ENCODE results near the gene ARHGAP45. TPM values are rescaled to one million over a fixed set of nuclear protein-coding genes. Genes with fewer than 3 reads are reported as not detected.

ARHGAP45 gene
- polyA plus RNA-seq, 6 donors from 2014 or later: 181 to 432 (median 210) TPM

GRCh38 chr19:1132552-1133383 lies 65.8 kb downstream of the ARHGAP45 start:
- H3K36me3 Mint-ChIP-seq: no peaks in the 10 kb centered on the region
- H3K9me3 Mint-ChIP-seq: no peaks in the 10 kb centered on the region
- H3K27ac Mint-ChIP-seq: peak overlapping the region in 4 of 6 donors; percentile 56 to 94 (median 90)
- H3K4me3 Mint-ChIP-seq: peak overlapping the region; percentile 76 to 90 (median 86)
- no peaks in the 10 kb centered on the region for H3K27me3 Mint-ChIP-seq
- no peak for DNase-seq
- peak; percentile 4 to 21 for ATAC-seq (ENCODE audit: low read depth in 2 of 2)
- peaks cover 18 to 32% (median 31%) of the 10 kb centered on the region in 3 donors for H3K4me1 Mint-ChIP-seq

- Mint-ChIP-seq H3K4me1 (peaks cover 18 to 31% (median 30%) of the 10 kb centered on the region in 3 donors), H3K27me3 (no peaks in the 10 kb centered on the region), H3K4me3 (peak overlapping the region in 6 of 8 donors; percentile 53 to 86 (median 60)), H3K27ac (peak overlapping the region in 5 of 6 donors; percentile 18 to 87 (median 79)), H3K36me3 (no peaks in the 10 kb centered on the region), H3K9me3 (no peaks in the 10 kb centered on the region)
- ATAC-seq (ENCODE audit: low read depth in 2 of 2) (peak; percentile 19 to 50), DNase-seq (no peak)
Measured at GRCh38 chr19:1133471-1133929, 66.5 kb downstream of the ARHGAP45 start.

GRCh38 chr19:1134431-1134830 lies 67.5 kb downstream of the ARHGAP45 start:
- H3K27me3 Mint-ChIP-seq: no peaks in the 10 kb centered on the region
- H3K27ac Mint-ChIP-seq: no peak overlapping the region
- no peak overlapping the region for H3K4me3 Mint-ChIP-seq
- no peaks in the 10 kb centered on the region for H3K9me3 Mint-ChIP-seq
- ATAC-seq (ENCODE audit: low read depth in 2 of 2) (no peak), DNase-seq (no peak)
- peaks cover 0 to under 1% of the 10 kb centered on the region in 2 donors for H3K36me3 Mint-ChIP-seq
- peaks cover 21 to 31% (median 31%) of the 10 kb centered on the region in 3 donors for H3K4me1 Mint-ChIP-seq

- Mint-ChIP-seq H3K4me3 (peak overlapping the region in 1 of 8 donors; percentile 36), H3K27ac (peak overlapping the region in 2 of 6 donors; percentile 68 to 86), H3K4me1 (peaks cover 24 to 29% (median 25%) of the 10 kb centered on the region in 3 donors), H3K9me3 (peaks cover 0 to 4% (median 0%) of the 10 kb centered on the region in 7 donors), H3K27me3 (no peaks in the 10 kb centered on the region), H3K36me3 (peaks cover 0 to 8% of the 10 kb centered on the region in 2 donors)
- ATAC-seq (ENCODE audit: low read depth in 2 of 2): no peak
- no peak for DNase-seq
Measured at GRCh38 chr19:1135454-1135853, 68.5 kb downstream of the ARHGAP45 start.

GRCh38 chr19:1136201-1136600 lies 69.2 kb downstream of the ARHGAP45 start:
- no peak for ATAC-seq (ENCODE audit: low read depth in 2 of 2)
- no peak for DNase-seq
- peak overlapping the region in 2 of 8 donors; percentile 12 to 23 for H3K4me3 Mint-ChIP-seq
- peaks cover 0 to 4% (median 0%) of the 10 kb centered on the region in 7 donors for H3K9me3 Mint-ChIP-seq
- peaks cover 0 to 8% of the 10 kb centered on the region in 2 donors for H3K36me3 Mint-ChIP-seq
- no peaks in the 10 kb centered on the region for H3K27me3 Mint-ChIP-seq
- H3K27ac Mint-ChIP-seq: peak overlapping the region in 3 of 6 donors; percentile 81 to 94 (median 82)
- H3K4me1 Mint-ChIP-seq: peaks cover 18 to 22% (median 22%) of the 10 kb centered on the region in 3 donors

Other genes starting within 250 kb of the ARHGAP45 start
- gene PLPPR3, start 245.2 kb upstream of the ARHGAP45 start, polyA plus RNA-seq (ENCODE audit: low read depth in 6 of 6): not detected
- not detected for gene AZU1, start 239.3 kb upstream of the ARHGAP45 start, polyA plus RNA-seq (ENCODE audit: low read depth in 6 of 6)
- not detected for gene PRTN3, start 226.2 kb upstream of the ARHGAP45 start, polyA plus RNA-seq (ENCODE audit: low read depth in 6 of 6)
- not detected for gene ELANE, start 214.9 kb upstream of the ARHGAP45 start, polyA plus RNA-seq (ENCODE audit: low read depth in 6 of 6)
- 1 to 10 TPM in 5 of 6 donors, not detected in 1; 1.2 to 3.2 (median 1.8) TPM for gene CFD, start 207.5 kb upstream of the ARHGAP45 start, polyA plus RNA-seq (ENCODE audit: low read depth in 6 of 6)
- gene MED16, start 174.0 kb upstream of the ARHGAP45 start, polyA plus RNA-seq (ENCODE audit: low read depth in 6 of 6): 10 to 100 TPM; 34.0 to 89.4 (median 51.1) TPM
- not detected for gene RNU6-9, start 173.7 kb upstream of the ARHGAP45 start, polyA plus RNA-seq (ENCODE audit: low read depth in 6 of 6)
- gene R3HDM4, start 153.9 kb upstream of the ARHGAP45 start, polyA plus RNA-seq (ENCODE audit: low read depth in 6 of 6): 100 to 1,000 TPM; 162 to 209 (median 175) TPM
- under 1 TPM in 4 of 6 donors, not detected in 2; 0.17 to 0.42 (median 0.33) TPM for gene KISS1R, start 149.8 kb upstream of the ARHGAP45 start, polyA plus RNA-seq (ENCODE audit: low read depth in 6 of 6)
- gene ARID3A, start 141.1 kb upstream of the ARHGAP45 start, polyA plus RNA-seq (ENCODE audit: low read depth in 6 of 6): 1 to 10 TPM in 1 of 6 donors, under 1 TPM in 5; 0.13 to 1.1 (median 0.59) TPM
- 10 to 100 TPM; 39.9 to 64.1 (median 52.5) TPM for gene WDR18, start 82.8 kb upstream of the ARHGAP45 start, polyA plus RNA-seq (ENCODE audit: low read depth in 6 of 6)
- gene GRIN3B, start 66.7 kb upstream of the ARHGAP45 start, polyA plus RNA-seq (ENCODE audit: low read depth in 6 of 6): not detected
- 10 to 100 TPM; 37.2 to 75.5 (median 49.5) TPM for gene TMEM259, start 46.0 kb upstream of the ARHGAP45 start, polyA plus RNA-seq (ENCODE audit: low read depth in 6 of 6)
- gene RNU6-2, start 45.6 kb upstream of the ARHGAP45 start, polyA plus RNA-seq (ENCODE audit: low read depth in 6 of 6): not detected
- 100 to 1,000 TPM; 408 to 648 (median 492) TPM for gene CNN2, start 40.6 kb upstream of the ARHGAP45 start, polyA plus RNA-seq (ENCODE audit: low read depth in 6 of 6)
- 10 to 100 TPM in 4 of 6 donors, 1 to 10 TPM in 2; 9.4 to 22.5 (median 11.1) TPM for gene ABCA7, start 27.1 kb upstream of the ARHGAP45 start, polyA plus RNA-seq (ENCODE audit: low read depth in 6 of 6)
- 100 to 1,000 TPM; 134 to 205 (median 174) TPM for gene POLR2E, start 28.2 kb downstream of the ARHGAP45 start, polyA plus RNA-seq (ENCODE audit: low read depth in 6 of 6)
- 100 to 1,000 TPM; 235 to 356 (median 314) TPM for gene GPX4, start 36.8 kb downstream of the ARHGAP45 start, polyA plus RNA-seq (ENCODE audit: low read depth in 6 of 6)
- 1 to 10 TPM in 4 of 6 donors, under 1 TPM in 2; 0.78 to 2.3 (median 1.3) TPM for gene SBNO2, start 107.1 kb downstream of the ARHGAP45 start, polyA plus RNA-seq (ENCODE audit: low read depth in 6 of 6)
- 10 to 100 TPM; 11.5 to 28.1 (median 15.7) TPM for gene STK11, start 138.6 kb downstream of the ARHGAP45 start, polyA plus RNA-seq (ENCODE audit: low read depth in 6 of 6)
- gene CBARP, start 170.8 kb downstream of the ARHGAP45 start, polyA plus RNA-seq (ENCODE audit: low read depth in 6 of 6): not detected
- gene ATP5F1D, start 174.6 kb downstream of the ARHGAP45 start, polyA plus RNA-seq (ENCODE audit: low read depth in 6 of 6): 100 to 1,000 TPM; 132 to 222 (median 199) TPM
- gene MIDN, start 181.4 kb downstream of the ARHGAP45 start, polyA plus RNA-seq (ENCODE audit: low read depth in 6 of 6): 1 to 10 TPM in 5 of 6 donors, under 1 TPM in 1; 0.78 to 5.5 (median 2.7) TPM
- gene CIRBP, start 202.2 kb downstream of the ARHGAP45 start, polyA plus RNA-seq (ENCODE audit: low read depth in 6 of 6): 100 to 1,000 TPM; 253 to 449 (median 334) TPM
- 10 to 100 TPM; 48.9 to 80.0 (median 64.7) TPM for gene FAM174C, start 208.4 kb downstream of the ARHGAP45 start, polyA plus RNA-seq (ENCODE audit: low read depth in 6 of 6)
- not detected for gene EFNA2, start 218.7 kb downstream of the ARHGAP45 start, polyA plus RNA-seq (ENCODE audit: low read depth in 6 of 6)